SK-N-SH (cell line): ENCODE measurements around the gene ITGA2. TPM values are rescaled to one million over a fixed set of nuclear protein-coding genes. Genes with fewer than 3 reads are reported as not detected.
A peak's percentile ranks its signal among the peaks of the same experiment; 100 is the strongest.

Source experiments
- CTCF ChIA-PET: fragments of 300-600, 350-600 bp; formaldehyde crosslinking; extraction: SDS; loops from one replicate; lab custom pipeline; 2021; lab: Yijun Ruan, JAX
- POLR2A ChIA-PET: fragments of 350-600 bp; sonication (Branson Sonifier 250); formaldehyde crosslinking; extraction: SDS; loops from one replicate; lab custom pipeline; 2020; ENCODE audit warnings: antibody characterized with exemption, inconsistent platforms; lab: Yijun Ruan, JAX
- DNase-seq: peaks from one replicate; pipeline ENCODE4 v3.0.0; 2012
- H2AFZ ChIP-seq: fragments of 200-600 bp; sonication (generic); 2 replicates; pipeline ENCODE4 v1.8.1; 2016; ENCODE audit warnings: antibody characterized with exemption, mild to moderate bottlenecking, low read depth
- H3F3A ChIP-seq: fragments of 200-600 bp; sonication (generic); replicated peaks from 2 replicates; pipeline ENCODE3; 2016; ENCODE audit warnings: antibody characterized with exemption, mild to moderate bottlenecking; ENCODE audit not compliant: insufficient read depth
- H3K27ac ChIP-seq, 2 experiments: fragments of 200-500 bp in 1 of 2; fragments of 200-600 bp in 1 of 2; sonication (Bioruptor generic) in 1 of 2; sonication (generic), shearing (Covaris generic) in 1 of 2; 2 replicates each; pipeline versions ENCODE4 v1.5.1 to v1.6.1; 2014 to 2016; ENCODE audit warnings: low read depth in 2 of 2, inconsistent platforms in 1 of 2, low read length in 1 of 2, mild to moderate bottlenecking in 1 of 2, mixed read lengths in 1 of 2
- H3K27me3 ChIP-seq: fragments of 200-600 bp; sonication (generic), shearing (Covaris generic); 2 replicates; pipeline ENCODE4 v1.6.1; 2016; ENCODE audit warnings: mixed run types; ENCODE audit not compliant: insufficient read depth
- H3K36me3 ChIP-seq, 2 experiments: fragments of 200-500 bp in 1 of 2; fragments of 200-600 bp in 1 of 2; sonication (Bioruptor generic) in 1 of 2; sonication (generic) in 1 of 2; replicated peaks in 1 of 2; 2 replicates each; pipeline versions ENCODE3 to v1.5.1; 2014 to 2016; ENCODE audit warnings: low read length in 1 of 2, mild to moderate bottlenecking in 1 of 2; ENCODE audit not compliant: insufficient read depth in 2 of 2, control insufficient read depth in 1 of 2
- H3K4me1 ChIP-seq, 2 experiments: fragments of 200-500 bp in 1 of 2; fragments of 200-600 bp in 1 of 2; sonication (Bioruptor generic) in 1 of 2; sonication (generic), shearing (Covaris generic) in 1 of 2; 2 replicates each; pipeline versions ENCODE4 v1.5.1 to v1.6.1; 2014 to 2016; ENCODE audit warnings: low read depth in 1 of 2, low read length in 1 of 2, mixed run types in 1 of 2; ENCODE audit not compliant: insufficient read depth in 2 of 2, control insufficient read depth in 1 of 2
- H3K4me2 ChIP-seq: fragments of 200-600 bp; sonication (generic), shearing (Covaris generic); 2 replicates; pipeline ENCODE4 v1.6.1; 2017; ENCODE audit warnings: mixed run types
- H3K4me3 ChIP-seq, 2 experiments: fragments of 200-500 bp in 1 of 2; fragments of 200-600 bp in 1 of 2; sonication (Bioruptor generic) in 1 of 2; sonication (generic), shearing (Covaris generic) in 1 of 2; 2 replicates each; pipeline versions ENCODE4 v1.5.1 to v1.8.1; 2014 to 2016; ENCODE audit warnings: low read depth in 2 of 2, inconsistent platforms in 1 of 2, low read length in 1 of 2, mild to moderate bottlenecking in 1 of 2, mixed read lengths in 1 of 2, moderate library complexity in 1 of 2
- H3K79me2 ChIP-seq: fragments of 200-600 bp; sonication (generic); 2 replicates; pipeline ENCODE4 v1.8.1; 2017; ENCODE audit warnings: mild to moderate bottlenecking; ENCODE audit not compliant: insufficient read depth
- H3K9ac ChIP-seq: fragments of 200-600 bp; sonication (generic); 2 replicates; pipeline ENCODE4 v1.6.1; 2017; ENCODE audit warnings: mixed run types
- H3K9me2 ChIP-seq: fragments of 200-600 bp; sonication (generic); 2 replicates; pipeline ENCODE4 v1.6.1; 2017; ENCODE audit warnings: mixed run types
- H3K9me3 ChIP-seq: fragments of 200-600 bp; sonication (generic); 2 replicates; pipeline ENCODE4 v1.6.1; 2017; ENCODE audit warnings: mixed run types, mild to moderate bottlenecking, moderate library complexity
- H4K20me1 ChIP-seq: fragments of 200-600 bp; sonication (generic); 2 replicates; pipeline ENCODE4 v1.6.1; 2017; ENCODE audit warnings: mild to moderate bottlenecking, mixed run types; ENCODE audit not compliant: insufficient read depth
- CTCF ChIP-seq: fragments of 200-600 bp; sonication (generic); IDR thresholded peaks from 2 replicates; pipeline ENCODE4 v1.6.1; 2017; ENCODE audit warnings: antibody characterized with exemption, mild to moderate bottlenecking, moderate library complexity
- ELF1 ChIP-seq: IDR thresholded peaks from 2 replicates; pipeline ENCODE4 v1.4.0; 2012
- EP300 ChIP-seq, 2 experiments: IDR thresholded peaks; 2 replicates each; pipeline versions ENCODE4 v1.4.0 to v1.6.1; 2012; ENCODE audit warnings: borderline replicate concordance in 1 of 2, low read depth in 1 of 2, low read length in 1 of 2
- FOSL2 ChIP-seq: IDR thresholded peaks from 2 replicates; pipeline ENCODE4 v1.4.0; 2012; ENCODE audit warnings: low read depth, mild to moderate bottlenecking, moderate library complexity, borderline replicate concordance
- FOXM1 ChIP-seq: IDR thresholded peaks from 2 replicates; pipeline ENCODE4 v1.4.0; 2012; ENCODE audit warnings: low read depth, mild to moderate bottlenecking
- GABPA ChIP-seq: IDR thresholded peaks from 2 replicates; pipeline ENCODE4 v1.4.0; 2012; ENCODE audit warnings: low read depth, mild to moderate bottlenecking
- GATA2 ChIP-seq: sonication (generic); formaldehyde crosslinking; IDR thresholded peaks from 2 replicates; pipeline ENCODE4 v1.5.0; 2020; ENCODE audit warnings: mild to moderate bottlenecking, missing genetic modification reagents
- IRF3 ChIP-seq: fragments of 150-350 bp; IDR thresholded peaks from 2 replicates; pipeline ENCODE4 v1.6.1; 2016; ENCODE audit warnings: mild to moderate bottlenecking, low read depth, low read length
- JUND ChIP-seq: IDR thresholded peaks from 2 replicates; pipeline ENCODE4 v1.4.0; 2012
- MXI1 ChIP-seq: IDR thresholded peaks from 2 replicates; pipeline ENCODE4 v1.6.1; 2012; ENCODE audit warnings: mild to moderate bottlenecking, low read depth, low read length, improper control_type of control experiment
- NFIC ChIP-seq: IDR thresholded peaks from 2 replicates; pipeline ENCODE4 v1.4.0; 2012; ENCODE audit warnings: borderline replicate concordance
- PBX3 ChIP-seq: IDR thresholded peaks from 2 replicates; pipeline ENCODE4; 2012
- RCOR1 ChIP-seq: fragments of 150-350 bp; IDR thresholded peaks from 2 replicates; pipeline ENCODE4 v1.6.1; 2017; ENCODE audit warnings: antibody characterized with exemption, low read length
- RXRA ChIP-seq: IDR thresholded peaks from 2 replicates; pipeline ENCODE4 v1.4.0; 2012; ENCODE audit warnings: low read depth, mild to moderate bottlenecking, borderline replicate concordance
- TCF12 ChIP-seq: IDR thresholded peaks from 2 replicates; pipeline ENCODE4 v1.4.0; 2012
- TEAD4 ChIP-seq: IDR thresholded peaks from 2 replicates; pipeline ENCODE4 v1.4.0; 2012; ENCODE audit warnings: mild to moderate bottlenecking, borderline replicate concordance; ENCODE audit not compliant: insufficient read depth
- ZBTB33 ChIP-seq: IDR thresholded peaks from 2 replicates; pipeline ENCODE4 v1.4.0; 2012; ENCODE audit warnings: low read depth, borderline replicate concordance
- WGBS: methylation state at CpG from one replicate; pipeline ENCODE4 v1.1.6; 2017; ENCODE audit warnings: low lambda C conversion rate; 5-methylcytosine and 5-hydroxymethylcytosine counted together
- polyA plus RNA-seq, 3 experiments: library from polyadenylated mRNA; depleted of rRNA; stranded (reverse); fragments of >200 nt; gene quantifications; 2 replicates each; pipeline ENCODE4 v1.2.3, GENCODE V29; 2012

ITGA2 gene
- polyA plus RNA-seq, 1 of the 3 experiments (the other 2 are of a cell fraction): 38.2 TPM

- peak overlapping the region; percentile 54 for H3K4me2 ChIP-seq
- H3K79me2 ChIP-seq: peaks cover 96% of the 10 kb centered on the region
Observed at GRCh38 chr5:53037141-53037859, 48.1 kb downstream of the ITGA2 start.

More at GRCh38 chr5:53037141-53037859, 48.1 kb downstream of the ITGA2 start:
- CTCF ChIA-PET: no interaction called here
- Histone ChIP-seq H3K27me3 (no peaks in the 10 kb centered on the region), H3K4me1 (peaks cover 6 to 50% of the 10 kb centered on the region in 2 experiments), H3K9me3 (no peaks in the 10 kb centered on the region), H4K20me1 (no peaks in the 10 kb centered on the region), H3K9me2 (no peaks in the 10 kb centered on the region), H3K27ac (peak overlapping the region; percentile 68 to 79; a peak in 3 of 4 replicates), H2AFZ (no peak overlapping the region), H3K36me3 (peaks cover 0 to 31% of the 10 kb centered on the region in 2 experiments), H3K9ac (peak overlapping the region; percentile 12; the same call in 1 of the 2 replicates), H3K4me3 (no peak overlapping the region), H3F3A (peaks cover 66% of the 10 kb centered on the region)
- POLR2A ChIA-PET: no interaction called here
- no peak for DNase-seq
- 39% methylated on average over 3 of the region's 3 CpGs for WGBS
- TF ChIP-seq RXRA (peak; percentile 92; the same call in 1 of the 2 replicates), ELF1 (no peak), RCOR1 (no peak), GATA2 (CRISPR knock-in tag) (no peak), JUND (peak; percentile 69), EP300 (IDR thresholded peaks at IDR 0.05; ENCODE audit: borderline replicate concordance in 1 of 2, low read depth in 1 of 2, low read length in 1 of 2) (peak in 1 of 2 experiments; percentile 53; a peak in 2 of 4 replicates), CTCF (no peak), NFIC (no peak), PBX3 (peak; percentile 68), FOXM1 (no peak), TCF12 (peak; percentile 72), ZBTB33 (0 out of 2 replicates have a peak, but pooled peaks have one; percentile 9), GABPA (no peak), FOSL2 (peak; percentile 65), IRF3 (no peak), TEAD4 (0 out of 2 replicates have a peak, but pooled peaks have one; percentile 7), MXI1 (no peak)
